Neural cell (in vitro differentiated cells): Measurements from ENCODE around the gene RITA1. TPM values are rescaled to one million over a fixed set of nuclear protein-coding genes. Genes with fewer than 3 reads are reported as not detected.

Experiments
- H2AFZ ChIP-seq: fragments of 200-600, 300-800 bp; sonication (generic), shearing (Covaris generic); 2 replicates; pipeline ENCODE4 v1.6.0; 2014; ENCODE audit warnings: low read depth, mild to moderate bottlenecking, antibody characterized with exemption, low read length, moderate library complexity
- H3F3A ChIP-seq: fragments of 200-600 bp; shearing (Covaris generic); 2 replicates; pipeline ENCODE4 v1.6.1; 2016; ENCODE audit warnings: mild to moderate bottlenecking, moderate library complexity, mixed read lengths, antibody characterized with exemption, low read length; ENCODE audit not compliant: insufficient read depth, poor library complexity, severe bottlenecking
- H3K27ac ChIP-seq: fragments of 200-600, 300-800 bp; sonication (generic), shearing (Covaris generic); 2 replicates; pipeline ENCODE4 v1.5.1; 2014; ENCODE audit warnings: mild to moderate bottlenecking, low read length, moderate library complexity
- H3K27me3 ChIP-seq: fragments of 300-800, 200-600 bp; sonication (generic), shearing (Covaris generic); 2 replicates; pipeline ENCODE4 v1.6.0; 2014; ENCODE audit warnings: mild to moderate bottlenecking, low read depth, low read length, moderate library complexity; ENCODE audit not compliant: insufficient read depth
- H3K36me3 ChIP-seq: fragments of 300-800, 200-600 bp; sonication (generic), shearing (Covaris generic); 2 replicates; pipeline ENCODE4 v1.5.1; 2014; ENCODE audit warnings: mild to moderate bottlenecking, antibody characterized with exemption, low read length, moderate library complexity; ENCODE audit not compliant: insufficient read depth
- H3K4me2 ChIP-seq: fragments of 300-800, 200-600 bp; sonication (generic), shearing (Covaris generic); 2 replicates; pipeline ENCODE4 v1.6.0; 2014; ENCODE audit warnings: mild to moderate bottlenecking, low read length
- H3K4me3 ChIP-seq: fragments of 300-800, 200-600 bp; sonication (generic), shearing (Covaris generic); 2 replicates; pipeline ENCODE4 v1.5.1; 2014; ENCODE audit warnings: mild to moderate bottlenecking, low read length, moderate library complexity
- H3K79me2 ChIP-seq: fragments of 200-600 bp; shearing (Covaris generic); replicated peaks from 2 replicates; pipeline ENCODE4 v1.6.0; 2014; ENCODE audit warnings: mild to moderate bottlenecking, low read length, moderate library complexity; ENCODE audit not compliant: insufficient read depth
- H3K9ac ChIP-seq: fragments of 300-800, 200-600 bp; sonication (generic), shearing (Covaris generic); 2 replicates; pipeline ENCODE4 v1.6.1; 2016; ENCODE audit warnings: mild to moderate bottlenecking, low read length, mixed read lengths
- H3K9me2 ChIP-seq: fragments of 200-600 bp; shearing (Covaris generic); 2 replicates; pipeline ENCODE4 v1.6.1; 2016; ENCODE audit warnings: mild to moderate bottlenecking, low read length, mixed read lengths; ENCODE audit not compliant: insufficient read depth
- H3K9me3 ChIP-seq: fragments of 200-600, 300-800 bp; sonication (generic), shearing (Covaris generic); 2 replicates; pipeline ENCODE4 v1.6.1; 2016; ENCODE audit warnings: mild to moderate bottlenecking, mixed run types, low read length, moderate library complexity, mixed read lengths
- H4K20me1 ChIP-seq: fragments of 200-600 bp; shearing (Covaris generic); 2 replicates; pipeline ENCODE4 v1.6.1; 2016; ENCODE audit warnings: mild to moderate bottlenecking, mixed run types; ENCODE audit not compliant: insufficient read depth
- EP300 ChIP-seq: fragments of 450-650 bp; conservative IDR thresholded peaks from 2 replicates; pipeline ENCODE4 v1.6.1; 2014; ENCODE audit warnings: antibody characterized with exemption, mild to moderate bottlenecking, moderate library complexity; ENCODE audit not compliant: poor library complexity, severe bottlenecking
- EZH2 ChIP-seq: fragments of 200-600, 300-800 bp; shearing (Covaris generic), sonication (generic); IDR thresholded peaks from 2 replicates; pipeline ENCODE4 v1.6.1; 2014; ENCODE audit warnings: antibody characterized with exemption, low read length, borderline replicate concordance, mild to moderate bottlenecking; ENCODE audit not compliant: insufficient read depth, poor library complexity, severe bottlenecking
- MXI1 ChIP-seq: fragments of 450-650 bp; conservative IDR thresholded peaks from 2 replicates; pipeline ENCODE4 v1.6.1; 2014; ENCODE audit warnings: antibody characterized with exemption, mild to moderate bottlenecking; ENCODE audit not compliant: poor library complexity, severe bottlenecking
- POLR2AphosphoS5 ChIP-seq: IDR thresholded peaks from 2 replicates; pipeline ENCODE4 v1.6.1; 2012
- RAD21 ChIP-seq: fragments of 450-650 bp; conservative IDR thresholded peaks from 2 replicates; pipeline ENCODE4 v1.6.1; 2014; ENCODE audit warnings: antibody characterized with exemption, mild to moderate bottlenecking, moderate library complexity
- REST ChIP-seq: IDR thresholded peaks from 2 replicates; pipeline ENCODE4 v1.6.1; 2012; ENCODE audit warnings: borderline replicate concordance
- SMC3 ChIP-seq: fragments of 450-650 bp; conservative IDR thresholded peaks from 2 replicates; pipeline ENCODE4 v1.6.1; 2014; ENCODE audit warnings: antibody characterized with exemption, mild to moderate bottlenecking, moderate library complexity; ENCODE audit not compliant: poor library complexity
- TAF1 ChIP-seq: IDR thresholded peaks from 2 replicates; pipeline ENCODE4 v1.6.1; 2012; ENCODE audit warnings: low read depth
- polyA plus RNA-seq: library from polyadenylated mRNA; depleted of rRNA; stranded (reverse); fragments of >200 nt; gene quantifications from 2 replicates; pipeline ENCODE4 v1.2.3, GENCODE V29; 2014
- TF ChIP-seq, protein P1 (sequence below): fragments of 450-650 bp; IDR thresholded peaks from 2 replicates; pipeline ENCODE4 v1.5.1; 2014; ENCODE audit warnings: antibody characterized with exemption, mild to moderate bottlenecking, moderate library complexity; ENCODE audit not compliant: poor library complexity, severe bottlenecking

RITA1 gene
- polyA plus RNA-seq, 1 donor from 2014 or later = 23.3 TPM

- Histone ChIP-seq H3K27ac (no peak overlapping the region), H3K4me3 (peak overlapping the region; percentile 90), H4K20me1 (no peaks in the 10 kb centered on the region), H2AFZ (no peak overlapping the region), H3K9me2 (no peaks in the 10 kb centered on the region), H3K27me3 (no peaks in the 10 kb centered on the region), H3K4me2 (no peak overlapping the region), H3K9ac (no peak overlapping the region), H3K79me2 (peaks cover 13% of the 10 kb centered on the region), H3K36me3 (no peaks in the 10 kb centered on the region), H3K9me3 (no peaks in the 10 kb centered on the region), H3F3A (no peaks in the 10 kb centered on the region)
- TF ChIP-seq EZH2 (no peak), SMC3 (no peak), POLR2AphosphoS5 (no peak), EP300 (no peak), RAD21 (no peak), TAF1 (no peak), REST (no peak), MXI1 (no peak)
- TF ChIP-seq, protein P1, sequence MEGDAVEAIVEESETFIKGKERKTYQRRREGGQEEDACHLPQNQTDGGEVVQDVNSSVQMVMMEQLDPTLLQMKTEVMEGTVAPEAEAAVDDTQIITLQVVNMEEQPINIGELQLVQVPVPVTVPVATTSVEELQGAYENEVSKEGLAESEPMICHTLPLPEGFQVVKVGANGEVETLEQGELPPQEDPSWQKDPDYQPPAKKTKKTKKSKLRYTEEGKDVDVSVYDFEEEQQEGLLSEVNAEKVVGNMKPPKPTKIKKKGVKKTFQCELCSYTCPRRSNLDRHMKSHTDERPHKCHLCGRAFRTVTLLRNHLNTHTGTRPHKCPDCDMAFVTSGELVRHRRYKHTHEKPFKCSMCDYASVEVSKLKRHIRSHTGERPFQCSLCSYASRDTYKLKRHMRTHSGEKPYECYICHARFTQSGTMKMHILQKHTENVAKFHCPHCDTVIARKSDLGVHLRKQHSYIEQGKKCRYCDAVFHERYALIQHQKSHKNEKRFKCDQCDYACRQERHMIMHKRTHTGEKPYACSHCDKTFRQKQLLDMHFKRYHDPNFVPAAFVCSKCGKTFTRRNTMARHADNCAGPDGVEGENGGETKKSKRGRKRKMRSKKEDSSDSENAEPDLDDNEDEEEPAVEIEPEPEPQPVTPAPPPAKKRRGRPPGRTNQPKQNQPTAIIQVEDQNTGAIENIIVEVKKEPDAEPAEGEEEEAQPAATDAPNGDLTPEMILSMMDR = no peak
These were observed 1.2 kb upstream of the RITA1 start for GRCh38 chr12:113184098-113184899.

DNA sequence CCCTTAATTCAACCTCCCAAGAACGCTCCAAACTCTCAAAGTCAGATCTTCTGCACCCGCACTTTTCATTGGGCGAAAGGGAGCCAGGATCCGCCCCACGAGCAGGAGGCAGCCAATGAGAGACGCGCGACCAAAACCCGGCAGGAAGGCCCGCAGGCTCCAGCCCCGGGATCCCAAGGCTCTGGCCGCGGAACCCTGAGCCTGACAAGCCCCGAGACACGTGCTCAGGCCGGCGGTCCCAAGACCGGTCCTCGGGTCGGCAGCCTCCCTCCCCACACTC, 681 bp upstream of the RITA1 start:
- Histone ChIP-seq H3K27me3 (no peaks in the 10 kb centered on the region), H3K27ac (peak overlapping the region; percentile 77), H3K9me3 (no peaks in the 10 kb centered on the region), H3K79me2 (peaks cover 13% of the 10 kb centered on the region), H4K20me1 (no peaks in the 10 kb centered on the region), H3K9me2 (no peaks in the 10 kb centered on the region), H2AFZ (peak overlapping the region; percentile 80), H3K36me3 (no peaks in the 10 kb centered on the region), H3K4me2 (no peak overlapping the region), H3K9ac (peak overlapping the region; percentile 83), H3K4me3 (peak overlapping the region; percentile 90), H3F3A (no peaks in the 10 kb centered on the region)
- TF ChIP-seq EZH2 (no peak), POLR2AphosphoS5 (no peak), SMC3 (no peak), RAD21 (no peak), TAF1 (no peak), EP300 (no peak), MXI1 (no peak), REST (no peak)
- TF ChIP-seq, protein P1 = no peak
